HG03139 (cell line): ENCODE results near the gene KCNMB2.

Experiments
- ATAC-seq: cut with Tn5 transposase; IDR thresholded peaks from one replicate; pipeline ENCODE4 v1.9.1; 2021; ENCODE audit not compliant: unreplicated experiment

Gene KCNMB2

DNA sequence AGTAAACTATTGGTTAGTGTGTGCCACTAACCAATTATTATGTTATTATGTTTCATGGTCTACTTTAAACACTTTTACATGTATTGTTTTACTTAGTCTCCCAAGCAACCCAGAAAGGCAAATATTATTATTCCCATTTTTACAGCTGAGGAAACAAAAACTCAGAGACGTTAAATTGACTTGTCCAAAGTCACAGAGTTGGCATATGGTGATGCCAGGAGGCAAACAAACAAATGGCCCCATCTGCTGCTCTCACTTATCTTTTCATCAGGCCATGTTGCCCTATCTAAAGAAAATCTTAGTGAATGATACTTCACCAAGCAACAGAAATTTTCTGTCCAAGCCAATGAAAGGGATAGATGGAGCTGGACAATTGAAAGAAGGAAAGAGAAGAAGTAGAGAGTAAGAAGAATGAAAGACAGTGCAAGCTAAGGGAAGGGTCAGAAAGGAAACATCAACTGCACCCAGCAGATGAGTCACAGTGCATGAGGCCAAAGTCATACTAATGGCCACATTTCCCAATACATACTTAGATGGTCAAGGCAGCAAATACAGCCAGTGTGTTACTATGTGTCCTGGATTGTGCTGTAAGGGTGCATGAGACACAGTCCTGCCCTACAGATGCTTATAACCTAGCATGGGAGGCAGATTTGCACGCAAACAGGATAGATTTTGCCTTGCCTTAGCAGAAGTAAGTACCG, 266.9 kb downstream of the KCNMB2 start:
- no peak for ATAC-seq

DNA sequence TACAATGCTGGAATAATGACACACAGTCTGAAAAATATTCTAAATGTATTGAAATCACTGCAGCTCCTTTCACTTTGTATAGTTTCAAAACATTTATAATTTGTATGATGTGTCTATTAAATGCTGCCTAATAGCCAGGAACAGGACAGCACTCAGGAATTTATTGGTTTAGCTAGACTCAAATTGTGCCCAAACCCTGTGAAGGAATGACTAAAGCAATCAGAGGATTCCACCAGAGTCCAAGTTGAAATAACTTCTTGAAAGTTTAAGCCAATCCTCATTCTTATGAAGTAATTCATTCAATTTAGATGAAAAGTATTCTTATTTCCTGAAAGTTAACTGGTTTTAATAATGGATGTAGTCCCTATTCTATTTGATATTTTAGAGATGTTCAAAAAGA, 268.4 kb downstream of the KCNMB2 start:
- no peak for ATAC-seq

DNA sequence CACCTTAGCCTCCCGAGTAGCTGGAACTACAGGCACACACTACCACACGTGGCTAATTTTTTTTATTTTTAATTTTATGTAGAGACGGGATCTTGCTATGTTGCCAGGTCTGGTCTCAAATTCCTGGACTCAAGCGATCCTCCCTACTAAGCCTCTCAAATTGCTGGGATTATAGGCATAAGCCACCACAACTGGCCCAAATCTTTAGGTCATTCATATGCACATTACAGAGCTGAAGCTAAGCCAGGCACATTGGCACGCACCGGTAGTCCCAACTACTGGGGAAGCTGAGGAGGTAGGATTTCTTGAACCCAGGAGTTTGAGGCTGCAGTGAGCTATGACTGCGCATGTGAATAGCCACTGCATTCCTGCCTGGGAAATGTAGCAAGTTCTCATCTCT, 269.5 kb downstream of the KCNMB2 start:
- no peak for ATAC-seq

DNA sequence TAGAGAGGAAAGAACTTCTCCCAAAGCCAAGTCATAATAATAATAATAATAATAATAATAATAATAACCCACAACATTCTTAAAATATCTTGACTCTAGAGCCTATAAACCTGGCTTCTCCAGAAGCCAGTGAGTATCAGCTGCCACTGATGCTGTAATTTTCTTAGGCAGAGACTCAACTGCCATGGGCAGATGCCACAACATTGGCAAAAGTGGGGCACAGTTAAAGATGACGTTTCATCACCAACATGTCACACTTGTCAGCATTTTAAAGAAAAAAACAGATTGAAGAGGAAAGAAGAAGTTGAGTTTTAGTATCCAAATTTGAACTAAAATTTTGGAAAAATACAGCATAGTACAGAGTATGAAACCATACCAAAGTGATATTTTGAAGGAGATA, 270.4 kb downstream of the KCNMB2 start:
- no peak for ATAC-seq

DNA sequence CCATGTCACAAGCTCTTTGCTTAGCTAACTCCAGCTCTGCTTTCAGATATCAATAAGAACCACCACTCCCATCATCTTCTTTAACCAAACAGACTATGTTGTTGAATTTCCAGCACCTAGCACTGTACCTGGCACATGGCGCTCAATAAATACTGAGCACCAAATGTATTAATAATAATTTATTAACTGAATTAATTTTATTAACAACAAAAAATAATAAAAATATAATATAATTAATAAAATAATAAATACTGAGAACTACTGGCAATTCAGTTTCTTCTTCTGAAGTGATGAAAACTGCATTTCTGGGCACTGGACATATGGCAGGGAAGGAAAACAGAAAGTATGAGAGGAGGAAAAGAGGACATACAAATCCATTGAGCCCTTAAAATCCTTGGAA, 271.5 kb downstream of the KCNMB2 start:
- no peak for ATAC-seq

DNA sequence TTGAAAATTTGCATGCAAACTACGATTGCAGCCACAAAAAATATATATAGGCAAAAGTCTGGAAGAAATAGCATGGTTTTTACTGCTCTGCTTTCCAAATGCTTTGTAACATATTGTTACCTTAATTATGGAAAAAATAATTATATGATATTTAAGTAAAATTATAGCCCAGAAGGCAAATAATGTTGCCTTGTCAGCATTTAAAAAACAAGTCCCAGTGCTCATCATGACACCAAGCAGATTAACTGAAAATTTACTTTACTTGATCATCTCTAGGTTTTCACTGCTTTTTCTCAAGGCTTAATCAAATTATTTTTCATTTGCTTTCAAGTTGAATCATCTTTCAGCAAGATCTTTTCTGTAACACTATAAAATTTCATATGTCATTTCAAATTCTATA, 272.5 kb downstream of the KCNMB2 start:
- ATAC-seq: no peak

DNA sequence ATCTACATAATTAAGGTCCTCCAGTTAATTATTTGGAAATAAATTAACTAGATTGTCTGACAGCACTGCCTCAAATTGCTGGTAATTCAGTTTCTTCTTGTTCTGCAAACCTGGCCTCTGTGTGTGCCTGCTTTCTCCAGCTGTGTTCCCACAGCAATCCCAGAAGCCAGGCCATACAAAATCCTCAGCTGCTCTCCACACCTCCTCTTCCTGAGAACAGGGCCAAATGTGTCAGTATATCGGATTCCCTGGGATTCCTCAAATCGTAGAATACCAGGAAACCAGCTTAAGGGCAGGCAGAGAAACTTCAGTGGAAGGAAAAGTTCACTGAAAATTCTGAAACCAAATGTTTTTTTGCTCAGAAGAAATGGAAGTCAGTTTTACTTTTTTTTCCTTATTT, 273.9 kb downstream of the KCNMB2 start:
- no peak for ATAC-seq

DNA sequence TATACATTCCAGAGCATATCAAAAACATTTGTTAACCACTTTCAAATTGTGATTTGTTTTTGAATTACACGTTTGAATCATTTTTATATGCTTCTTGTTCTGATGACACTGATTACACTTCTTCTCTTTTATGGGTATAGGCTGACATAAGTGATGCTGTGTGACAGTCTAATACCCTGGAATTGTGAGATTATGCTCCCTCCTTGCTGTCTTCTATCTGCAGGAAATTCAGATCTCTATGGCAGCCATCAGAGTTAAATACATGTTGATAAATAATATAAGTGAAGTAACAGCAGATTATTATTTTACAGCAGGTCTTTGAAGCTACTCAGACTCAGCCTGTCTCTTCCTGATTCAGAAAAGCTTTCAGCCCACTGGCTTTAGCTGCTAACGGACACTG, 286.5 kb downstream of the KCNMB2 start:
- no peak for ATAC-seq

DNA sequence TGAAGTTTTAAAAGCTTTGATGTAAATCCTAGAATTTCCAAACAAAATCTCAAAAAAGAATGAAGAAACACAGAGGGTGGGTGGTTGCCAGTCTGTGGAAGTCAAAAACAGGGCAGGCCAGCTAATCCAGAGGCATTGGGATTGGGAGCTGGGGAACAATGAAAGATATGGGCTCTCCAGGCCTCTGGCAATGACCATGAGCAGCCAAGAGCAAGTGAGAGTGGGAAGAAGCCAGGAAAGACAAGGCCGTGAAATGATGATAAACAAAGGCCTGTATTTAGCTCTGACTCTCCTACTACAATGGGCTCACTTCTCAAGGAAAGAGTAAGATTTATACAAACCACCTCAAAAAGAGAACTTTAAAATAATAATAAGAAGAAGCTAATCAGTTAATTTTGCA, 286.9 kb downstream of the KCNMB2 start:
- no peak for ATAC-seq

DNA sequence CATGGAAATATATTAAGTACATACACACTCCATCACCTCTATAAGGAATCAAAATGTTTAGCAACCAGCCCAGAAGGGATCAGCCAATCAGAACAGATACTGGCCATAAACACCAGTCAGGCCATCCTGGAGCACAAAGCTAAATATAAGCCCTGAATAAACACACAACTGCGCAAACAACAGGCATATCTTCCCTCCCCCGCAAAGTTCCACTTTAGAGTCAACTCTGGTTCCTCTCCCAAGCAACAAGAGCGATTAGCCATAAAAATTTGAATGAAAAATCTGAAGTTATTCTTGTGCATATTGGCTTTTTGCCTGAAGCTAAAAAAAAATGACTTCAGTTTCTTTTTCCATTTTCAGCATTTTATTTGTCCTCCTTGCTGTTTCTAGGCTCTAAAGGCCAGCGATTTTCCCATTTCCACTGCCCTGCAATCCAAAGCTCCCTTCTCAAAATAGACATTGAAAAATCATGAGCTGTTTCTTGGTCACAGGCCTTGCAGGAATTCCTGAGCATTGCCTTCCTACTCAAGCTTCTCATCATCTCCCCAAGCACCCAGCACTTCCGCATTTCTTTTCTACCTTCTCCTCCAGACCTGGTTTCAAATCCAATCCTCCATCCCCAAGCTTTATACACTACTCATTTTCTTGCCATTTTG, 287.5 kb downstream of the KCNMB2 start:
- ATAC-seq: no peak

DNA sequence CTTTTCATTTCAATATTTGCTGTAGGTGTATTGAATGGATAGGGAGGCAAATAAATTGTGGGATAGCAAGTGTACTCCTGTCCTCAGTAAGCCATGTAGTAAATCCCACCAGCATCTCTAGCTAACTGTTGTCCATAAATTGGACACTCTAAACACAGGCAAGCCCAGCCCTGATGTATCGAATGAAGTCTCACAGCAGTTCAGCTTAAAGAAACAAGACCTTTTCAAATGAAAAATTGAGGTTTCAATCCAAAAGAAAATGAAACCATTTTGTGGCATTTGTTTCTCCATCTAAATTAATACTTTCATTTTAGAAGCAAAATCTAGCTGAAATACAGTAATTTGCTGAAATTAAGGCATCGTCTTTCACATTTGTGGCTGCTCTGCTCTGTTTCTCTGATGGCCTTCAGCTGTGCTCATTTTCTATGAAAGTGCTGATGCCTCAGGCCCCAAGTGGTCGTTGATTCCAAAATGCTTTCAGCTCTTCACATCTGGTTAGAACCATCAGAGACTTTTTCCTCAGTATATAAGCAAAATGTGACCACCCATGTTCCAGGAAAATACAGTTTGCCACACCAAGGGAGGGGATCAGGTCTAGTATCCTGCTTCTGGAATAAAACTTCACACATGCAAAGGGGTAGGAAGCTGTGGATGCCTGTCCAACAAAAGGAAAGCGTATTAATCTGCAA, 290.3 kb downstream of the KCNMB2 start:
- no peak for ATAC-seq

DNA sequence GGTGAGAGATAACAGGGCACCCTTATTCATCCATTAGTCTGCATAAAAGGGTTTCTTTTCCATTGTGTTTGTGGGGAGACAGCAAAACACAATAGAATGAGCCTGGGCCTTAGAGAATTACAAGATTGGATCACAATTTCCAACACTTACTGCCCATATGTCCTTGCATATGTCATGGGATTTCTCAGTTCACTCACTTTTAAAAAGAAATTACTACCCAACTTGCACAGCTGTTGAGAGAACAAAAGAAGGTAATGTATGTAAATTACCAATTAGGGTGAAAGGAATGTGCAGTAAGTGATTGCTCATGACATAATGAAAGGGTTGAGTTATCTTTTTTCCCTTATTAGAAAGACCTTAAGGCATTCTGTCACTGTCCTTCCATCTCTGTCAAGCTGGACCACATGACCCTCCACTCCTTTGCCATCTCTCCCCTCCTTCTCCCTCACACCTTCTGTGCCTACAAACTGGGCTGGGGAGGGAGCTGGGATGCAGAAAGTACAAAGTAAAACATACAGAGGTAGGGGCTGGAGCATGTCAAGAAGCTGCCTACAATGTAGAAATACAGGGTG, 291.1 kb downstream of the KCNMB2 start:
- no peak for ATAC-seq

DNA sequence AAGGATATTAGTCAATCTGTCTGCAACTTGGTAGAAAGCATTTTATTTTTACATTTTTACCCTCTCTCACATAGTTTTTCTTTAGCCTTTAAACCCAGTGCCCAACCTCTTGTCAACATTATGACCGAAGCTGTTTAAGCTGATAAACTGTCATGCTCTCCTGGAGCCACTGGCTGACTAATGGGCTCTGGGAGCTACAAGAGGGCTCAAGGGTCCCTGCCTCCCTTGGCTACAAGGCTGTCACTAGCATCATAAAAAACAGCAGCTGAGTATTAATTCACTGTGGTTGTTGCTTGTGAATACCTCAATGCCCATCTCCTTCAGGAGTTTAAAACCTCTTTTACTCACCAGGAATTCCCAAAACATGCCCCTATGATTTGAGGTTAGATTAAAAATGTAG, 297.5 kb downstream of the KCNMB2 start:
- ATAC-seq: no peak

DNA sequence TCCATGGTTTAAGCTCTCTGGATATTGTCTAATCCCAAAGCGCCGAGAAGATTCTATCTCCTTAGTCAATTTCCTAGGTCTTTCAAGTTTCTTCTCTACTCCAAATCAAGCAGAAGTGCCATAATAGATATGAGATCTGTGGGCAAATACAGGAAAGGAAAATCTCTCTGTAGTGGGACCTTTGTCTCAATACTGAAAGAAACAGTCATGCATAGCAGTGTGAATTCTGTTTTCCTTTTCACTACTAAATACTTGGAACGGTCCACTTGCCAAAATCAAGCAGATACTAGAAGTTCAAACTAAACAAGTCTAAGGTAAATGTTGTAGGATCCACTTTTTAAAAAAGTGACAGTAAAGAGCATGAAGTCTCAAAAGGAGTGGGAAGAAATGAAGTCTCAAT, 298.8 kb downstream of the KCNMB2 start:
- no peak for ATAC-seq

DNA sequence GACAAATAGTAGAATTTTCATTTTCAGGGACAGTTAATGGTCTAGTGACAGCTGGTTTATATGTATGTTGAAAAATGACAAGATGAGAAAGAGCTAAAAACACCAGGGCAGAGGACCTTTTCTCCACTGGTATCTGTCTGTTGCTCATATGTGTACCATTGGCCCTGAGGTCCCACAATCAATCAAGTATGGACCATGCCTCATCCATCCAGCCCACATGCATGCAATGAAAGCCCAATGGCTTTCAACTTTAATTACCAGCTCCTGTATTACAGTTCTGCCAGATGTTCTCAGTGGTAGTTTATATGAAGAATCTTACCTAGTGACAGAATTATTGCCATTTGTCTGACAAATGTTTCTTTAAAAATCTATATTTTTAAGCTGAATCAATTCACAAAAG, 301.3 kb downstream of the KCNMB2 start:
- no peak for ATAC-seq

DNA sequence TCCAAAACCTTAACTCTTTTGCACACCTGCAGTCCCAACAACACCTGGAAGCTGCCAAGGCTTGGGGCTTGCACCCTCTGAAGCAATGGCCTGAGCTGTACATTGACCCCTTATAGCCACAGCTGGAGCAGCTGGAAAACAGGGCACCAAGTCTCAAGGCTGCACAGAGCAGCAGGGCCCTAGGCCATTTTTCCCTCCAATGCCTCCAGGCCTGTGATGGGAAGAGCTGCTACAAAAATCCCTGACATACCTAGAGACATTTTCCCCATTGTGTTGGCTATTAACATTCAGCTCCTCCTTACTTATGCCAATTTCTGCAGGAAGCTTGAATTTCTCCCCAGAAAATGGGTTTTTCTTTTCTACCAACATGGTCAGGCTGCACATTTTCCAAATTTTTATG, 304.4 kb downstream of the KCNMB2 start:
- ATAC-seq: no peak

DNA sequence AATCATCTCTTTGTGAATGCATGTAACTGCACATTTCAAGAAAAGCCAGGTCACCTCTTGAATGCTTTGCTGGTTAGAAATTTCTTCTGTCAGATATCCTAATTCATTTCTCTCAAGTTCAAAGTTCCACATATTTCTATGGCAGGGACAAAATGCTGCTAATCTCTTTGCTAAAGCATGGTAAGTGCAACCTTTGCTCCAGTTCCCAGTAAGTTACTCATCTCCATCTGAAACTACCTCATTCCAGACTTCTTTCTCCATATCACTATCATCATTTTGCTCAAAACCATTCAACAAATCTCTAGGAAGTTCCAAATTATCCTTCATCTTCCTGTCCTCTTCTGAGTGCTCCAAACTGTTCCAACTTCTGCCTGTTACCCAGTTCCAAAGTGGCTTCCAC, 304.8 kb downstream of the KCNMB2 start:
- no peak for ATAC-seq

DNA sequence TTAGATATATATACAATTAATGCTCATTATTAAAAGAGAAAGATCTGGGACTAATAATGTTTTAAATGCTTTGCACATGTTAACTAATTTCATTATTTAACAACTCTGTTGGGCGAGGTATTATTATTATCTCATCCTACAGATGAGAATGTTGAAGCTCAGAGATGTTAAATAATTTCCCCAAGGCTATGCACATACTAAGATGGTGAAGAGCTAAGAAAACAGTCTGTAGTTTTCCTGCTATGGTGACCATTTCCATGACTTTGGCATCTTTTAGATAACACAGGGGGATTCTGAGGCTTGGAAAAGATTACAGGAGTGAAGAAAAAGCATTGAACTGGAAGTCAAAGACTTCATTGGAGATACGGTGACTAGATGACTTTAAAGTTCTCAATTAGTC, 308.7 kb downstream of the KCNMB2 start:
- ATAC-seq: no peak

DNA sequence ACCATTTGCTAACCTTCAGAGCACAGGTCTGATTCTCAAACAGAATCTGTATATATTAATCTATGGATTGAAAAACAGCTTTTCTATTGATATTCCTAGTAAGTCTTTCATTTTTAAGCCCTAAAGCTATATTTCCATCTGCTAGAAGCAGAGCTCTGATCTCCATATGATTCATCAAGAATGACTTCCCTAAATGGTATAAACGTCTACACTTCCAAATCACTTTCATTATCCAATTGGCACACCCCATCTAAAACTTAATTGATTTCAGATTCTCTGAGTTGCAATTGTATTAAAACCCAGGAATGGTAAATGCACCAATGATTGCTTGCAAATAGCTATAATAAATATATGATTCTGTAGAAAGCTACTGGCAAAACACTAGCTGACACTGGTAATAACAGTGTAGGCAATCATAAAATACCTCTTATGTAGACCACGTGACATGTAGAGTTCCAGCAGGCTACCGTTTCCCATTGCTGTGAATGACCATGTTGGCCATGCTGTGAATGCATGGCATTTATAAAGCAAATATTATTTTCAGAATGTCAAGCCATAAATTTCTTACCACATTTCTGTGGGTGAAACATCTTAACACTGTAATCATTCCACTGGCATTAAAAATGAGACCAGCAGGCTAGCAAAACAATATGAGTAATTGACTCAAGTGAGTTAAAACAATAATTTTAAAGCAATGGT, 309.3 kb downstream of the KCNMB2 start:
- no peak for ATAC-seq

DNA sequence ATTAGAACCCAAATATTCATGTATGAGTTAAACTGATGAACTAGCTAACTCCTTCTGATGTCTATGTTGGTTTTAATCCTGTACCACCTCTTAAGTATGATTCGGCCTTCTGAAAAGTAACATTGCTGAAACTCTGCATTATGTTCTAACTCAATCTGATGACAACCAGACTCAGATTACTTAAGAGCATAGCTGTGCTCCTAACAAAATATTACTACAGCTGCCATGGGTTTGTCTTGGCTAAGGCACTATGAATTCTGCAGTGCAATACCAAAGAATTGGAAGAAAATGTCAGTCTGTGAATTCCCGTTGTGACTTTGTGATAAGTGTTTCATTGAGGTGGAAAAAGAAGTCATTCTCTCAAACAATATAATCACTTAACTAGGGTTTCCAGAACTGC, 311.0 kb downstream of the KCNMB2 start:
- ATAC-seq: no peak

DNA sequence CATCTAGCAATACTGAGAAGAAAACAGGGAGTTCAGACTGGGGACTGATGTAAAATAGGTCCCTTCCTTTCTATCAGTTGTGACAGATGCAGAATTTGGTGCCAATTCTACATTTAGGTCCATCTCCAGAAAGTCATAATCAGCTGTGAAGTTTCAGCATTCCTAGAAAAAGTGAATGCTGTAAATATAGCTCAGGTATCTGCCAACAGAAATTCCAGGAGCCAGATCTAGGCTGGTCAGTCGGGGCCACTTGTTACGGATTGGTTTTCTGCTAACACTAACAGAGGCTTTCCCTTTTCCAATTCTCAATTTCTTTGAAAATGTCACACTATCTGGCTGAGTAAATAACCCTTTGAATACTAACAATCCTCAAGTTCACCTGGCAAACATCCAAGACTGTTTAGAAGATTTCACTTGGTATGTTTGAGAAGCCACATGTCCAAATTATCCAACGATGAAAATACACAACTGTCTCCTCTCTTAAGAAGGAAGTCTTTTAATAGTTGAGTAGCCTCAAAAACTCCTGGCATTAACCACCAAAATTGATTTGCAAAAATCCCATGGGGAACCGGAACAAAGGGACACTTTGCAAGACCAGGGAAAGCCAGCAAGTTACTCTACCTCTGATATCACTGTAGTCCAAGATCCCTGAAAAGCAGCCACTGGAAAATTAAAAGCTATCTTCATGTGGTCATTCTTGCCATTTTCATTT, 313.1 kb downstream of the KCNMB2 start:
- ATAC-seq: no peak
